Prostate gland (tissue), 2 donors: ENCODE results near the gene PPP1R12B. TPM values are rescaled to one million over a fixed set of nuclear protein-coding genes. Genes with fewer than 3 reads are reported as not detected.

ENCODE experiments used
- DNase-seq: peaks from one replicate; pipeline ENCODE4 v3.0.0-alpha.2; 2019; ENCODE audit warnings: low spot score
- H3K27ac ChIP-seq, 2 donors: fragments of 200-600 bp; sonication (generic); 2 replicates each; pipeline ENCODE4 v1.5.1; 2017 to 2019
- H3K27me3 ChIP-seq: fragments of 200-600 bp; sonication (generic); replicated peaks from 2 replicates; pipeline ENCODE4 v1.5.1; 2019; ENCODE audit not compliant: insufficient read depth
- H3K36me3 ChIP-seq, 2 donors: fragments of 200-600 bp; sonication (generic); 1 replicate in 1 of 2; 2 replicates in 1 of 2; pipeline versions ENCODE4 v1.5.1 to v1.8.1; 2017 to 2019
- H3K4me1 ChIP-seq: fragments of 200-600 bp; sonication (generic); replicated peaks from 2 replicates; pipeline ENCODE4 v1.5.1; 2019
- H3K4me3 ChIP-seq, 2 donors: fragments of 200-600 bp; sonication (generic); 2 replicates each; pipeline ENCODE4 v1.5.1; 2017 to 2019
- H3K9me3 ChIP-seq: fragments of 200-600 bp; sonication (generic); 2 replicates; pipeline ENCODE4 v1.5.1; 2017
- POLR2A ChIP-seq: fragments of 450-650 bp; IDR thresholded peaks from one replicate; pipeline ENCODE4 v1.6.1; 2016; ENCODE audit warnings: antibody characterized with exemption, mild to moderate bottlenecking
- POLR2AphosphoS5 ChIP-seq: sonication (generic); formaldehyde crosslinking; IDR thresholded peaks from one replicate; pipeline ENCODE4 v1.6.1; 2017; ENCODE audit warnings: antibody characterized with exemption
- WGBS: methylation state at CpG from one replicate; pipeline ENCODE4 v1.1.5; 2018; 5-methylcytosine and 5-hydroxymethylcytosine counted together
- intact Hi-C: fragments of 100-400 bp; cut with DNase I; formaldehyde crosslinking; loops from one replicate; pipeline ENCODE4 v1.14.2; 2022
- total RNA-seq, 2 donors: library from RNA; depleted of rRNA; stranded (reverse); fragments of >200 nt; gene quantifications; one replicate each; pipeline ENCODE4 v1.1.0, GENCODE V29; 2016
- TF ChIP-seq, protein P1 (sequence below), 4 experiments: fragments of 200-600 bp in 2 of 4; fragments of 450-650 bp in 2 of 4; sonication (generic) in 2 of 4; IDR thresholded peaks; 1 replicate in 3 of 4; 2 replicates in 1 of 4; pipeline ENCODE4 v1.5.1; 2016 to 2019; ENCODE audit warnings: antibody characterized with exemption in 4 of 4, mild to moderate bottlenecking in 2 of 4, moderate library complexity in 2 of 4

PPP1R12B gene
- total RNA-seq, 2 donors from 2014 or later = 116 to 179 TPM

GRCh38 chr1:202563818-202564217 lies 215.3 kb downstream of the PPP1R12B start:
- no peak overlapping the region for H3K4me3 ChIP-seq
- 90% methylated on average over 1 of the region's 1 CpG for WGBS
- no peaks in the 10 kb centered on the region for H3K27me3 ChIP-seq
- H3K4me1 ChIP-seq = peaks cover 8% of the 10 kb centered on the region
- intact Hi-C loops = no loop called here
- no peaks in the 10 kb centered on the region for H3K9me3 ChIP-seq
- DNase-seq = no peak
- no peak overlapping the region for H3K27ac ChIP-seq
- TF ChIP-seq, protein P1, sequence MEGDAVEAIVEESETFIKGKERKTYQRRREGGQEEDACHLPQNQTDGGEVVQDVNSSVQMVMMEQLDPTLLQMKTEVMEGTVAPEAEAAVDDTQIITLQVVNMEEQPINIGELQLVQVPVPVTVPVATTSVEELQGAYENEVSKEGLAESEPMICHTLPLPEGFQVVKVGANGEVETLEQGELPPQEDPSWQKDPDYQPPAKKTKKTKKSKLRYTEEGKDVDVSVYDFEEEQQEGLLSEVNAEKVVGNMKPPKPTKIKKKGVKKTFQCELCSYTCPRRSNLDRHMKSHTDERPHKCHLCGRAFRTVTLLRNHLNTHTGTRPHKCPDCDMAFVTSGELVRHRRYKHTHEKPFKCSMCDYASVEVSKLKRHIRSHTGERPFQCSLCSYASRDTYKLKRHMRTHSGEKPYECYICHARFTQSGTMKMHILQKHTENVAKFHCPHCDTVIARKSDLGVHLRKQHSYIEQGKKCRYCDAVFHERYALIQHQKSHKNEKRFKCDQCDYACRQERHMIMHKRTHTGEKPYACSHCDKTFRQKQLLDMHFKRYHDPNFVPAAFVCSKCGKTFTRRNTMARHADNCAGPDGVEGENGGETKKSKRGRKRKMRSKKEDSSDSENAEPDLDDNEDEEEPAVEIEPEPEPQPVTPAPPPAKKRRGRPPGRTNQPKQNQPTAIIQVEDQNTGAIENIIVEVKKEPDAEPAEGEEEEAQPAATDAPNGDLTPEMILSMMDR (IDR thresholded peaks at IDR 0.05) = no peak
- no peak for TF ChIP-seq POLR2A
- TF ChIP-seq POLR2AphosphoS5 = no peak
- no peaks in the 10 kb centered on the region for H3K36me3 ChIP-seq

GRCh38 chr1:202564958-202565495 lies 216.5 kb downstream of the PPP1R12B start:
- Histone ChIP-seq H3K4me1 (peaks cover 12% of the 10 kb centered on the region), H3K27me3 (no peaks in the 10 kb centered on the region), H3K36me3 (no peaks in the 10 kb centered on the region), H3K9me3 (no peaks in the 10 kb centered on the region), H3K4me3 (no peak overlapping the region), H3K27ac (peak overlapping the region; percentile 9 to 12)
- no peak for DNase-seq
- 87% methylated on average over 2 of the region's 2 CpGs for WGBS
- TF ChIP-seq, protein P1 (IDR thresholded peaks at IDR 0.05) = no peak
- TF ChIP-seq POLR2AphosphoS5 (no peak), POLR2A (no peak)
- intact Hi-C loops = no loop called here

DNA sequence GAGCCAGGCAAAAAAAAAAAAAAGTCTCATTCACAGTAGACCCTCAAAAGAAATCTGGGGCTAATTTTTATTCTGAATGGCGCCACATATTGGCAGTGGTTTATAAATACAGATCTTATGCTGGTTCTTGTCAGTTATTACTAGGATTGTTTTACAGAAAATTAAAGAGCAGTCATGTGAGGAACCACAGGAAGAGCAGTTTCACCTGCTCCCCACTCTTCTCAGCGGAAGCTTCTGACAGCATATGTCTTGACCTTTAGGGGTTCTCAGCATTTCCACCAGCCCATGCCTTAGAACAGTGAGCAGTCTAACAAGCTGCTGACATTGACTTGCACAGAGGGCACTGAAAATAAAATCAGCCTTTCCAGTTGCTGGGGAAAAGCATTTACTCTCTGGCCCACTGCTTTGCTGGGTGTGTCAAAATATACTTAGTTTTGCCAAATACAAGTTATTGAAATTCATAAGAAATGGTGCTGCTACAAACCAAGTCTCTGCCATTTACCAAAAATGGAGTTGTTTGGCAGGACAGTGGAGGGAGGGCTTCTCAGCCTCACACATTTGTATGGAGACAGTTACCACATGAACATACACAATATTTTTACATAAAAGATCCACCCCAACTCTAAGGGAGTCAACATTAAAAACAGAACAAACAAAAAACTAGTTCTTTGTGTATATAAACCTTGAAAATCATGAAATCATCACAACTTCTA lies 217.5 kb downstream of the PPP1R12B start:
- H3K27ac ChIP-seq = peak overlapping the region; percentile 21 to 44
- no peaks in the 10 kb centered on the region for H3K27me3 ChIP-seq
- DNase-seq = no peak
- WGBS = 83% methylated on average over 2 of the region's 2 CpGs
- no peaks in the 10 kb centered on the region for H3K9me3 ChIP-seq
- H3K4me3 ChIP-seq = no peak overlapping the region
- H3K4me1 ChIP-seq = peaks cover 12% of the 10 kb centered on the region
- TF ChIP-seq POLR2AphosphoS5 = no peak
- TF ChIP-seq, protein P1 (IDR thresholded peaks at IDR 0.05) = no peak
- no peak for TF ChIP-seq POLR2A
- no peaks in the 10 kb centered on the region for H3K36me3 ChIP-seq
- intact Hi-C loops = no loop called here

- intact Hi-C loops = no loop called here
- Histone ChIP-seq H3K9me3 (no peaks in the 10 kb centered on the region), H3K36me3 (no peaks in the 10 kb centered on the region), H3K27me3 (no peaks in the 10 kb centered on the region), H3K4me3 (no peak overlapping the region), H3K4me1 (peaks cover 12% of the 10 kb centered on the region), H3K27ac (peak overlapping the region; percentile 0 to 44)
- TF ChIP-seq, protein P1 (IDR thresholded peaks at IDR 0.05) = no peak
- no peak for TF ChIP-seq POLR2AphosphoS5
- no peak for TF ChIP-seq POLR2A
- WGBS = 56% methylated on average over 4 of the region's 4 CpGs
- no peak for DNase-seq
These were observed 219.2 kb downstream of the PPP1R12B start for GRCh38 chr1:202567738-202568137.

- H3K27ac ChIP-seq = peak overlapping the region; percentile 0 to 44
- no peaks in the 10 kb centered on the region for H3K36me3 ChIP-seq
- no peak overlapping the region for H3K4me3 ChIP-seq
- no peak for DNase-seq
- H3K27me3 ChIP-seq = no peaks in the 10 kb centered on the region
- TF ChIP-seq POLR2A (no peak), POLR2AphosphoS5 (no peak)
- TF ChIP-seq, protein P1 (IDR thresholded peaks at IDR 0.05) = no peak
- H3K9me3 ChIP-seq = no peaks in the 10 kb centered on the region
- intact Hi-C loops = no loop called here
- H3K4me1 ChIP-seq = peaks cover 12% of the 10 kb centered on the region
- 45% methylated on average over 2 of the region's 2 CpGs for WGBS
These were observed 219.9 kb downstream of the PPP1R12B start for GRCh38 chr1:202568410-202568809.
